Activated CD8-positive, alpha-beta memory T cell treated with anti-CD3 and anti-CD28 coated beads, Interleukin-2, amount 10 ng/mL, durations not matched to agents 7 days and 5 days (primary cell): ENCODE data around the gene ERC1. TPM values are rescaled to one million over a fixed set of nuclear protein-coding genes. Genes with fewer than 3 reads are reported as not detected.
A peak's percentile ranks its signal among the peaks of the same experiment; 100 is the strongest.

Experiments used
- ATAC-seq: fragments of 150-1000 bp; cut with Tn5 transposase; one replicate; pipeline ENCODE4 v1.10.0; 2021; ENCODE audit warnings: moderate library complexity
- CTCF ChIA-PET: fragments of 350-600 bp; sonication (Branson Sonifier 250); formaldehyde crosslinking; loops from one replicate; lab custom pipeline; 2021; ENCODE audit warnings: antibody characterized with exemption; lab: Charles Lee
- DNase-seq: peaks from one replicate; pipeline ENCODE4 v3.0.0-alpha.2; 2020
- H3K27ac Mint-ChIP-seq: one replicate; pipeline ENCODE4 v1.8.0; 2021; ENCODE audit warnings: mild to moderate bottlenecking, mixed read lengths
- H3K27me3 Mint-ChIP-seq: one replicate; pipeline ENCODE4 v1.8.0; 2021; ENCODE audit warnings: mixed read lengths
- H3K36me3 Mint-ChIP-seq: one replicate; pipeline ENCODE4 v1.8.0; 2021; ENCODE audit warnings: mild to moderate bottlenecking, mixed read lengths
- H3K4me1 Mint-ChIP-seq: one replicate; pipeline ENCODE4 v1.8.0; 2021; ENCODE audit warnings: mixed read lengths
- H3K4me3 Mint-ChIP-seq: one replicate; pipeline ENCODE4 v1.8.0; 2021; ENCODE audit warnings: mild to moderate bottlenecking, moderate library complexity, mixed read lengths
- H3K9me3 Mint-ChIP-seq: one replicate; pipeline ENCODE4 v1.8.0; 2022; ENCODE audit warnings: low read depth, mixed read lengths
- total RNA-seq, 2 experiments: library from RNA; stranded (reverse); gene quantifications; one replicate each; pipeline ENCODE4 v1.2.3, GENCODE V29; 2021

ERC1 gene
- total RNA-seq, 2 experiments from 2014 or later: 18.8 to 25.2 TPM

DNA sequence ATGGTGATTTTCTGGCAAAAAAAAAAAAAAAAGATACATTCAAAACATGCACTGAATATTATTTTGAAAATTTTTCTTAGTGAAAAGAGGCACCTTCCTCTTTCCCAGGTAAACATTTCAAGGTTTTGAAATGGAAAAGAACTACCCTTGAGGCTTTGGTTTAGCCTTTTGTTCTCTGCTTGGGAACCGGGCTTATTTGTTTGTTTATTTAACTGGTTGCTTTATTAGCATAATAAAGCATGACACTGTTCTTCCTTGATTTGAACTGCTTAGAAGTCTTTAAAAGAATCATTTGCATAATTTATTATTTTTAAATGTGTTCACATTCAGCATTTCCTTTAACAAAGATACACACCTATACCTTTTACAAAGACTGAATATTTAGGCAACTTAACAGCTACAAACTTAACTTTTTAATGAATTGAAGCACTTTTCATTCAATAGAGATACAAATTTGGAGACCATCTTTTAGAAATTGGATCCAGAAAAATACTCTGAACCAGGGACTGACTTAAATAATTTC lies 428.9 kb downstream of the ERC1 start:
- Mint-ChIP-seq H3K4me3 (no peak overlapping the region), H3K4me1 (peaks cover 21% of the 10 kb centered on the region), H3K36me3 (peaks cover 45% of the 10 kb centered on the region), H3K9me3 (peaks cover 12% of the 10 kb centered on the region), H3K27ac (no peak overlapping the region), H3K27me3 (no peaks in the 10 kb centered on the region)
- DNase-seq: no peak
- ATAC-seq: no peak
- CTCF ChIA-PET: no interaction called here

DNA sequence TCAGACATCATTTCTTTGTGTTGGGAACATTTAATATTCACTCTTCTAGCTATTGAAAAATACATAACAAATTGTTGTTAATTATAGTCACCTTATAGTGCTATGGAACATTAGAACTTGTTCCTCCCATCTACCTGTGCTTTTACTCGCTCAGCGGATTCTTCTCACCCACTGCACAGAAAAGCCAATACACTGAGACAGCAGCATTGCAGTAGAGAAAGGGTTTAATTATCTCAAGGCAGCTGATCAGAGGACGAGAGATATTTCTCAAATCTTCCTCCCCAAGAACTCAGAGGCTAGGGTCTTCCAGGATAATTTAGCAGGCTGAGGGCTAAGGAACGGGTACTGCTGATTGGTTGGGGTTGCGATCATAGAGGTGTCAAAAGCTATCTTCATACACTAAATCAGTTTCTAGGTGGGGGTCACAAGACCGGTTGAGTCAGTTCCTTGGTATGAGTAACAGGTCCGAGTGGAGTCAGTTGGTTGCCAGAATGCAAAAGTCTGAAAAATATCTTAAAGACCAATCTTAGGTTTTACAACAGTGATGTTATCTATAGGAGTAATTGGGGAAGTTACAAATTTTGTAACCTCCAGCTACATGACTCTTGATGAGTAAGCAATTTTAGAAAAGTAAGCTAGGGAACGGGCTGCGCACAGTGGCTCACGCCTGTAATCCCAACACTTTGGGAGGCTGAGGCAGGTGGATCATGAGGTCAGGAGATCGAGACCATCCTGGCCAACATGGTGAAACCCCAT lies 430.2 kb downstream of the ERC1 start:
- CTCF ChIA-PET: interaction anchor here (1.5 kb wide), 1 partner anchor 9 kb away, joined by 4 read pairs; no protein-coding TSS in a partner anchor
- peaks cover 12% of the 10 kb centered on the region for H3K9me3 Mint-ChIP-seq
- H3K27ac Mint-ChIP-seq: no peak overlapping the region
- DNase-seq (no peak), ATAC-seq (no peak)
- H3K4me1 Mint-ChIP-seq: peaks cover 27% of the 10 kb centered on the region
- peaks cover 38% of the 10 kb centered on the region for H3K36me3 Mint-ChIP-seq
- H3K4me3 Mint-ChIP-seq: no peak overlapping the region
- H3K27me3 Mint-ChIP-seq: no peaks in the 10 kb centered on the region

DNA sequence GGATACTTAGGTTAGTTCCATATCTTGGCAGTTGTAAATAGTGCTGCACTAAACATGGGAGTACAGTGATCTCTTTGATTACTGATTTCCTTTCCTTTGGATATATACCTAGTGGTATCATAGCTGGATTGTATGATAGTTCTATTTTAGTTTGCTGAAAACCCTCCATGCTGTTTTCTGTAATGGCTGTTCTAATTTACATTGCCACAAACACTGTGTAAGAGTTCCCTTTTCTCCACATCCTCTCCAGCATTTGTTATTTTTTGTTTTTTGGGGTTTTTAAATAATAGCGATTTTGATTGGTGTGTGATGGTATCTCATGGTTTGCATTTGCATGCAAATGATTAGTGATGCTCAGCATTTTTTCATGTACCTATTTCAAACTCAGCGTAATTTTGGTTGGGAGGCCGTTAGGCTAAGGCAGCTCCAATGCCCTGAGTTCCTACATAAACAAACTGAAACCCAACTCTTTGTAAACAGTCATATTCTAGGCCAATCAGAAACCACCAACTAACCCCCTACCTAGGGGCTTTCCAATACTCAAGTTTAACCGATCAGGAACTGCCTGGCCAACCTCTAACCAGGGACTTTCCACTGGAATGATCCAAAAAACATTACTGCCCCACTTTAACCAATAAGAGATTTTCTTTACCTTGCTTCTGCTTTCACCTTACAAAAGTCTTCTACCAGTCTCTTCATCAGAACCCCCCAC lies 431.7 kb downstream of the ERC1 start:
- Mint-ChIP-seq H3K9me3 (peaks cover 12% of the 10 kb centered on the region), H3K4me3 (no peak overlapping the region), H3K4me1 (peaks cover 27% of the 10 kb centered on the region), H3K36me3 (peaks cover 38% of the 10 kb centered on the region), H3K27me3 (no peaks in the 10 kb centered on the region), H3K27ac (peak overlapping the region; percentile 56)
- ATAC-seq (peak; percentile 47), DNase-seq (peak; percentile 46)
- CTCF ChIA-PET: interaction anchor here (0.6 to 0.8 kb wide), 2 partner anchors 212 to 356 kb away, joined by 3 read pairs; no protein-coding TSS in a partner anchor

DNA sequence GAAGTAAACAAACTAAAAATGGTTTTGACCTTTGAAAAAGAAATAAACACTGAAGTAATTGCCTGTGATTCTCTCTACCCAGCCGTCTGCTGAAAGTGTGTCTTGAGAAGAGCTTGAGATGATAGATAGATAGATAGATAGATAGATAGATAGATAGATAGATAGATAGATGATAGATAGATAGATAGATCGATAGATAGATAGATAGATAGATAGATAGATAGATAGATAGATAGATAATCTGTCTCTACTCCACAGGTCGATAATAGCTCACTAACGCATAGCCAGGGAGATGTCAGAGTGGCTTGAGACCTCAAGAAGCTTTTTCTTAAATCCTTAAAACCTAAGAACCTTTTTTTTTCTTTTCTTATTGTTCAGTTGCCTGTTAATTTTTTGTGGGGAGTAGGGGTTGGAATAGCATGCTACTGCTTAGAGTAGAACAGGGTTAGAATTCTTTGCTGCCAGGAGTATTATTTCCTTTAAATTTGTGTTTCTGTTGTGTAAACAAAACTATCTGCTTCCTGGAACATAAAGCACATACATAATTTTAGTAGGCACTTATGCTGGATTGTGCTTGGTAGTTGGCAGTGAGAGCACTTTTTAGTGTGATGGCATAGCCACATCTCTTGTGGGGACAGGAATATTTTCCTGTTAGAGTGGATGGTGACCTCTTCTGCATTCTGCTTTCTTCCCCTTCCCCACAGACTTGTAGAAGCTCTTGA lies 433.8 kb downstream of the ERC1 start:
- ATAC-seq (no peak), DNase-seq (no peak)
- H3K9me3 Mint-ChIP-seq: peaks cover 10% of the 10 kb centered on the region
- no peak overlapping the region for H3K27ac Mint-ChIP-seq
- no peaks in the 10 kb centered on the region for H3K27me3 Mint-ChIP-seq
- no peak overlapping the region for H3K4me3 Mint-ChIP-seq
- CTCF ChIA-PET: interaction anchor here (1.0 kb wide), 1 partner anchor 307 kb away, joined by 3 read pairs; no protein-coding TSS in a partner anchor
- peaks cover 27% of the 10 kb centered on the region for H3K4me1 Mint-ChIP-seq
- H3K36me3 Mint-ChIP-seq: peaks cover 30% of the 10 kb centered on the region

DNA sequence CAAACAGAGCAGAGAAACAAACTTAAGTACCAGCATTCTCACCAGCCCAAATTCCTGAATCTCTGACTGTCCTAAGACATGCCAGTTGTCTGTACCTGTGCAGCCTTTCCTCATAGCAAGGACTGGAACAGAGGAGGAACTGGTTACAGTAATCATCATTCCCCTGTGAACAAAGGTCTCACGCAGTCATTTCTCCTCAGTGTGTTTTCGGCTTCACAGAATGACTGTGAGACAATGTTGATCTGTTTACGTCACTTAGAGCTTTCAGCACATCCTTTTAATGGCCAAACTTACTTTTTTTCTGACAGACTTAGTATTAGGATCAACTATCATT lies 434.3 kb downstream of the ERC1 start:
- ATAC-seq: no peak
- Mint-ChIP-seq H3K4me1 (peaks cover 27% of the 10 kb centered on the region), H3K36me3 (peaks cover 30% of the 10 kb centered on the region), H3K4me3 (no peak overlapping the region), H3K27ac (no peak overlapping the region), H3K9me3 (peaks cover 10% of the 10 kb centered on the region), H3K27me3 (no peaks in the 10 kb centered on the region)
- DNase-seq: no peak
- CTCF ChIA-PET: no interaction called here

DNA sequence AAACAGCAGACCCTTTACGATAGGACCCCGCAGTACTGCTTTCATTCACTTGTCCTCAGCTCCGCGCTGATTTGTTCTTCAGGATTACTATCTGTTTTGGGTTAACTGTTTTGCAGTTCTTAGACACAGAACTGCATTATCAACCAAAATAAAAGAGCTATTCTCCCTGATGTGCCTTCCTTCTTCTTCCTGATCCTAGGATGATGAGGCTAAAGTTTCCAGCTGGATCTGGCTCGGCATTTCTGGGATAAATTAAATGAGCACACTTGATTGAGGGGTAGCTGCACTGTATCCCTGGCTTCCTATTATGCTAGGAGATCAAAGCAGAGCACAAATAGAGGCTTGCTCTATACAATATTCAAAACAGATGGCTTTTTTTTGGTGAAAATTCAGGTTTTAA lies 437.6 kb downstream of the ERC1 start:
- DNase-seq (no peak), ATAC-seq (no peak)
- Mint-ChIP-seq H3K27me3 (no peaks in the 10 kb centered on the region), H3K4me1 (peaks cover 12% of the 10 kb centered on the region), H3K27ac (no peak overlapping the region), H3K9me3 (no peaks in the 10 kb centered on the region), H3K4me3 (no peak overlapping the region), H3K36me3 (peaks cover 4% of the 10 kb centered on the region)
- CTCF ChIA-PET: no interaction called here

DNA sequence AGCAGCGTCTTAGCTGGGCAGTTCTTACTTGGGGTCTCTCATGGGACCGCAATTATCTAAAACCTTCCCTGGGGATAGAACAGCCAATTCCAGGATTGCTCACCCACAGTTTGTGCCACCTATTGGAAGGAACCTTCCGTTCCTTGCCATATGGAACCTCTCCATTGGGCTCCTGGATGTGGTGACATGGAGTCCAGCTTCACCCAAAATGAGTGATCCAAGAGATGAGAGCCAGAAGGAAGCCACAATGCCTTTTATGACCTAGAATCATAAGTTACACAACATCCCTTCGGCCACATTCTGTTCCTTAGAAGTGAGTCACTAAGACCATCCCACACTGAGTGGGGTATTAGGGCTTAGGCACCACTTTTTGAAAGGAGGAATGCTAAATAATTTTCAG lies 439.0 kb downstream of the ERC1 start:
- ATAC-seq: no peak
- H3K27ac Mint-ChIP-seq: no peak overlapping the region

DNA sequence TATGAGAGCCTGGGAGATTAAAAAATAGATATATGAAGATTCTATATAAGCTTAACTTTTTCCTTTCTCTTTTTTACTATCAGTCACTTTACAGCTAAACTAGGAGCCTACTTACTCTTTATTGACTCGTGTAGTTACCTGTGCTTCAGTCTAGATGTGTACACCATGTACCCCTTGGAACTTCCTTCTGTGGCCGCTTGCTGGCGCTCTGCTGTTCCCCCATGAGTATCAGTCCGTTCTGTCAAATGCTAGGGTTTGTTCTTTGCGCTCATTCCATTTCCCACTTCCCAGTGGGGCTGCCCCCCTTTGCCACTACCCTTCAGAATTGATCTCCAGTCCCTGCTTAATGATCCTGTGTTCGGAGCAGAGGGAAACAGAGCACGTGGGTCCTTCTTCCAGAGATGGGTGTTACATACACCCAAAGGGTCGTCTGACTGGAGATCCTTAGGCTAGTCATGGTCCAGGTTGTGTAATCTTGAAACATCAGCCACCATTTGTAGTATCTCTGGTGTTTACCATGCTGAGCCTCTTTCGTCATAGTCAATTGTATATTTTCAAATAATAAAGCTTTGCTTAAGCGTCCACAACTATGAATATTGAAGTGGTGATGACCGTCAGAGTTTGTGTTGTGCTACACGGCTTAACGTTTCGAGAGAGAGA lies 443.4 kb downstream of the ERC1 start:
- CTCF ChIA-PET: no interaction called here
- Mint-ChIP-seq H3K9me3 (no peaks in the 10 kb centered on the region), H3K27me3 (no peaks in the 10 kb centered on the region), H3K4me3 (no peak overlapping the region), H3K36me3 (no peaks in the 10 kb centered on the region), H3K4me1 (no peaks in the 10 kb centered on the region), H3K27ac (no peak overlapping the region)
- no peak for DNase-seq
- ATAC-seq: no peak

More for the DNA sequence above, 439.0 kb downstream of the ERC1 start:
- DNase-seq: no peak
- no peaks in the 10 kb centered on the region for H3K9me3 Mint-ChIP-seq
- no peaks in the 10 kb centered on the region for H3K36me3 Mint-ChIP-seq
- H3K4me3 Mint-ChIP-seq: no peak overlapping the region
- H3K4me1 Mint-ChIP-seq: peaks cover 6% of the 10 kb centered on the region
- CTCF ChIA-PET: interaction anchor here (1.6 kb wide), 1 partner anchor 9 kb away, joined by 4 read pairs; no protein-coding TSS in a partner anchor
- no peaks in the 10 kb centered on the region for H3K27me3 Mint-ChIP-seq

DNA sequence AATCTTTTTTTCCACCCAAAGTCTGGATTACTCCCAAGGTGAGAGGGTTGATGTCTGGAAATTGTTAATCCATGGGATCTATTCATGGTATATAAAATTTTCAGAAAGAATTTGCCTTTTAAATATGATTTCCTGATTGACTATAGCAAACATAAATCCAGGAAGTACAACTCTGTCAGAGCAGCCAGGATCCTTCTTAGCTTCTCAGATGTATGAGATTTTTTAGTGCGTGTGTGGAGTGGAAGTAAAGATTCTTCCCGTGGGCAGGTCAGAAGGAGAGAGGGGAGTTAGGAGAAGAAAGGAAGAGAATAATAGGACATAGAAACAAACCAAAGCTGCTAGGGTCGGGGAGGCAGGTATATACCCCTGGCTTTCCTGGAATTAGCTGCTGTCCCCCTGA lies 444.0 kb downstream of the ERC1 start:
- H3K27me3 Mint-ChIP-seq: no peaks in the 10 kb centered on the region
- H3K4me1 Mint-ChIP-seq: no peaks in the 10 kb centered on the region
- H3K4me3 Mint-ChIP-seq: no peak overlapping the region
- DNase-seq (no peak), ATAC-seq (no peak)
- H3K27ac Mint-ChIP-seq: no peak overlapping the region
- no peaks in the 10 kb centered on the region for H3K9me3 Mint-ChIP-seq
- no peaks in the 10 kb centered on the region for H3K36me3 Mint-ChIP-seq
- CTCF ChIA-PET: no interaction called here

DNA sequence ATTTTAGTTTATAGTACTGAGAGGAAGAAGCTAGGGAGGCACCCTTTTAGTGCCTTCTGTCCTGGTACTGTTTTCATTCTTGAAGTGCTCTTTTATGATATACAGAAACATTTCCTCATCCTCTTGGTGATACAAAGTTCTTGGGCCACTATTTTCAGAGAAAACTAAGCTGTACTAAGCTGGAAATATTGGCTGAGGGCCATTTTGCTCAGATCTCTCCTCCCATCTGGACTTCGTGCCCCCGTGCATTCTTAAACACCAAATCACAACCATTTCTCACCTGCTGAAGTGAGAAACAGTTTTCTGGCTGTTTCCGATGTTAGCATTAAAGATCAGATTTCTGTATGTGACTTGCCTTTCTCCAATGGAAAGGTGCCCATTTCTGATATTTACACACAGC lies 444.4 kb downstream of the ERC1 start:
- Mint-ChIP-seq H3K27ac (no peak overlapping the region), H3K36me3 (no peaks in the 10 kb centered on the region), H3K9me3 (no peaks in the 10 kb centered on the region), H3K4me1 (no peaks in the 10 kb centered on the region), H3K4me3 (no peak overlapping the region), H3K27me3 (no peaks in the 10 kb centered on the region)
- no peak for ATAC-seq
- DNase-seq: no peak
- CTCF ChIA-PET: no interaction called here

DNA sequence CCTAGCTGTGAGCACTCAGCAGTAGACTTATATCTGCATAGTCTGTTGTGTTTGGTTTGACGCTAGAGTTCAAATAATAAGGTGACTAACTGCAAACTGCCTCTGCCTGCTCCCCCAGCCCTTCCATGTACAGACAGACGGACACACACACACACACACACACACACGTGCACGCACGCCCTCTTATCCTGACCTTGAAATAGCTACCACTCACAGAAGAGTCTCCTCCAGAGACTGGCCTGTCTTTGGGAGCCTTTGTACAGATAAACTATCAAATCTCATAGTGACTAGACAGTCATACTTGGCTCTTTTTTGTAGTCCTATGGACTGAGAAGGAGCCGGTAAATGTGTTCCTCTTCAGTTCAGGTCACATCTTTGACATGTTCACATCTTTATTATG lies 445.0 kb downstream of the ERC1 start:
- Mint-ChIP-seq H3K4me1 (no peaks in the 10 kb centered on the region), H3K27ac (no peak overlapping the region), H3K9me3 (no peaks in the 10 kb centered on the region), H3K27me3 (no peaks in the 10 kb centered on the region), H3K4me3 (no peak overlapping the region), H3K36me3 (no peaks in the 10 kb centered on the region)
- DNase-seq: no peak
- ATAC-seq: no peak
- CTCF ChIA-PET: no interaction called here

DNA sequence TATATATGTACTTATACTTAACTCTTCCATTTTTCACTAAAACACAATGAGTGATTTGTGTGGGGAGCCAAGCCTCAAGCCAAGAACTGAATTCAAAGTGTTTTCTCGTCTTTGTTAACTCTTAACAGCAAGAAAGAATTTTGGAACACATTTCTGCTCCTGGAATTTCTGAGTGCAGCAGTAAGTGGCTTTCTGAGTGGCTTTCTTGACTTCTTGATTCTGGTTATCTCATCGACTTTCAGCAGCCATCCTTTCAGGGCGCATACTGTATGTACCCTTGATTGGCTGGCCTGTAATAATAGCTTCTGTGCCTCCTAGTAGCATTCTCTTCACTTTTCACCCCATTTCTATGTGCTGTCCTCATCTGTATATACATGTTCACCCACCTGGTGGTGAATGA lies 446.0 kb downstream of the ERC1 start:
- CTCF ChIA-PET: no interaction called here
- DNase-seq (no peak), ATAC-seq (no peak)
- Mint-ChIP-seq H3K9me3 (no peaks in the 10 kb centered on the region), H3K27me3 (no peaks in the 10 kb centered on the region), H3K27ac (no peak overlapping the region), H3K4me1 (no peaks in the 10 kb centered on the region), H3K4me3 (no peak overlapping the region), H3K36me3 (no peaks in the 10 kb centered on the region)

DNA sequence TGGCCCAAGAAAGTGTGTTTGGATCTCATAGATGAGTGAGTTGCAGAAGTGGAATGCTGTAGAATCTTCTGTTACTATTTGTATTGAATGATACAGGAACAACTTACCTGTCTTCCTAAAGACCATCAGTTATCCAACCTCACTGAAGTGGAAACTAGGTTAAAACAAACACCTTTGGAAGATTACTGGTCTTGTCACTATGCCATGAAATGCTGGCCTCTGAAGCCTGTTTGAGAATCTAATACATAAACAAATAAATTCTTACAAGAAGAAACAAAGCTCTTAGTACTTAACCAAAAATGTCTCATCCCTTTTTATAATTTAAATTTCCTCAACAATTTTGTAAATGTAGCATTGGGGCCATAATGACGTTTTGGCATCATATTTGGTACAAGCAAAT lies 448.2 kb downstream of the ERC1 start:
- no peaks in the 10 kb centered on the region for H3K4me1 Mint-ChIP-seq
- CTCF ChIA-PET: no interaction called here
- no peak overlapping the region for H3K4me3 Mint-ChIP-seq
- H3K36me3 Mint-ChIP-seq: no peaks in the 10 kb centered on the region
- H3K27ac Mint-ChIP-seq: no peak overlapping the region
- H3K9me3 Mint-ChIP-seq: no peaks in the 10 kb centered on the region
- H3K27me3 Mint-ChIP-seq: no peaks in the 10 kb centered on the region
- ATAC-seq (no peak), DNase-seq (no peak)
